ENCODE data around the gene RHBDD2. TPM values are rescaled to one million over a fixed set of nuclear protein-coding genes. Genes with fewer than 3 reads are reported as not detected.

The RHBDD2 gene
- total and polyA plus RNA-seq, 9 of the 15 experiments (the other 6 are each of a cell fraction or from before 2014, with no cell fraction given) = 3.3 to 36.7 (median 17.9) TPM

DNA sequence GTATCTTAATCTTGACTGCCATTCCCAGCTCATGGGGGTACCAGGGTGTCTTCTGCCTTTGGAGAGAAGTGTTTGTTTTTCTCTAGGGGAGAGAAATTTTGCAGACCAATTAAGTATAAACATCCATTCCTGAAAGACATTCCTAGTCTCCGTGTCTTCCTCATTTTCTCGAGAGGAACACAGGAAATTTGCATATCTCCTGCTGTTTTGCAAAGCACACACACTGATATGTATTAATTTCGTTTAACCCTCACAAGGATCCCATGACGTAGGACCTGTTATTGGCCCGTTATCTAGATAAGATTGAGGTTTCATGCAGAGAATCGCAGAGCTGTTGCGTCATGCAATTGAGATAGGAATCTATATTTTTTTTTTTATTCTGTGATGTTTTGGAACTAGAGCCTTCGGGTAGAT is 944 bp downstream of the RHBDD2 start (continued):
- TF ChIP-seq SOX6 (IDR thresholded peaks at IDR 0.05) (peak; percentile 68; the same call in 1 of the 2 replicates), JUN (IDR thresholded peaks at IDR 0.05; ENCODE audit: borderline replicate concordance, low read depth, low read length) (0 out of 2 replicates have a peak, but pooled peaks have one; percentile 54), JUN (CRISPR knock-in tag; IDR thresholded peaks at IDR 0.05; ENCODE audit: borderline replicate concordance) (no peak), SMAD3 (CRISPR knock-in tag; conservative IDR thresholded peaks at IDR 0.05) (0 out of 2 replicates have a peak, but pooled peaks have one; percentile 61), CTBP1 (IDR thresholded peaks at IDR 0.05; ENCODE audit: borderline replicate concordance) (no peak; the same call in 1 of the 2 replicates), RAD21 (CRISPR knock-in tag; conservative IDR thresholded peaks at IDR 0.05 in 1 of 2, IDR thresholded peaks at IDR 0.05 in 1 of 2) (peak in 1 of 2 experiments; percentile 24; a peak in 1 of 4 replicates), HOXB6 (CRISPR knock-in tag; IDR thresholded peaks at IDR 0.05; ENCODE audit: borderline replicate concordance) (no peak), SPI1 (IDR thresholded peaks at IDR 0.05; ENCODE audit: borderline replicate concordance, low read depth, low read length) (0 out of 2 replicates have a peak, but pooled peaks have one; percentile 27), ATF4 (CRISPR knock-in tag; IDR thresholded peaks at IDR 0.05) (peak; percentile 90), ZSCAN32 (CRISPR knock-in tag; IDR thresholded peaks at IDR 0.05) (peak; percentile 88), KLF10 (CRISPR knock-in tag; IDR thresholded peaks at IDR 0.05) (no peak), SMARCE1 (IDR thresholded peaks at IDR 0.05) (peak; percentile 55; the same call in 1 of the 2 replicates), XRCC3 (IDR thresholded peaks at IDR 0.05) (no peak), DPF2 (IDR thresholded peaks at IDR 0.05) (peak; percentile 73), FOXJ2 (tag; IDR thresholded peaks at IDR 0.05) (peak; percentile 84)

Measured in K562 (cell line).